ENCODE data around the gene C8B. TPM values are rescaled to one million over a fixed set of nuclear protein-coding genes. Genes with fewer than 3 reads are reported as not detected.

C8B gene
- total RNA-seq, 3 donors from 2014 or later = not detected

DNA sequence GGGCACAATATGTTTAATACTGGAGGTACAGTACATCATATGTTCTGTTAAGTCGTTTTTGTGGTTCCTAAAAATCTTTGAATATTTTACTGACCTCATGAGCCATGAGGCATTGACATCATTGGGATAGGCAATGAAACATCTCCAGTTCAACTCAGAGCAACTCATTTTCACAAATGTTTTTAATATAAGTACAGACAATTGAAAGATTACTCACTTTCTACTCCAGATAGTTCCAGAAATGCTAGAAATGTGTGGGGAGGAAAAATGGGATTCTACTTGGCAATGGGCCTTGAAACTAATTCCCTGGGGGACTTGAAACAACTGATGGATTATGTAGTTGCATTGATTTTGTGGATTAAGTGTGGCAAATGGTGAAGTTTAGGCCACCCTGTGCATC is 7.2 kb upstream of the C8B start:
- DNase-seq (ENCODE audit: low spot score in 2 of 2) = no peak
- Histone ChIP-seq H3K36me3 (no peaks in the 10 kb centered on the region), H3K27me3 (no peaks in the 10 kb centered on the region), H3K4me3 (no peak overlapping the region), H3K9me3 (no peaks in the 10 kb centered on the region), H3K4me1 (no peaks in the 10 kb centered on the region), H3K27ac (no peak overlapping the region)
- intact Hi-C loops (cut with DNase I; ENCODE audit: low total_unique reads) = no loop called here
- TF ChIP-seq POLR2AphosphoS5 (IDR thresholded peaks at IDR 0.05) = no peak
- no peak for TF ChIP-seq POLR2A (IDR thresholded peaks at IDR 0.05)
- TF ChIP-seq, protein P1, sequence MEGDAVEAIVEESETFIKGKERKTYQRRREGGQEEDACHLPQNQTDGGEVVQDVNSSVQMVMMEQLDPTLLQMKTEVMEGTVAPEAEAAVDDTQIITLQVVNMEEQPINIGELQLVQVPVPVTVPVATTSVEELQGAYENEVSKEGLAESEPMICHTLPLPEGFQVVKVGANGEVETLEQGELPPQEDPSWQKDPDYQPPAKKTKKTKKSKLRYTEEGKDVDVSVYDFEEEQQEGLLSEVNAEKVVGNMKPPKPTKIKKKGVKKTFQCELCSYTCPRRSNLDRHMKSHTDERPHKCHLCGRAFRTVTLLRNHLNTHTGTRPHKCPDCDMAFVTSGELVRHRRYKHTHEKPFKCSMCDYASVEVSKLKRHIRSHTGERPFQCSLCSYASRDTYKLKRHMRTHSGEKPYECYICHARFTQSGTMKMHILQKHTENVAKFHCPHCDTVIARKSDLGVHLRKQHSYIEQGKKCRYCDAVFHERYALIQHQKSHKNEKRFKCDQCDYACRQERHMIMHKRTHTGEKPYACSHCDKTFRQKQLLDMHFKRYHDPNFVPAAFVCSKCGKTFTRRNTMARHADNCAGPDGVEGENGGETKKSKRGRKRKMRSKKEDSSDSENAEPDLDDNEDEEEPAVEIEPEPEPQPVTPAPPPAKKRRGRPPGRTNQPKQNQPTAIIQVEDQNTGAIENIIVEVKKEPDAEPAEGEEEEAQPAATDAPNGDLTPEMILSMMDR (IDR thresholded peaks at IDR 0.05) = no peak

GRCh38 chr1:56970280-56970679 is 4.5 kb upstream of the C8B start:
- no peaks in the 10 kb centered on the region for H3K27me3 ChIP-seq
- no peaks in the 10 kb centered on the region for H3K36me3 ChIP-seq
- intact Hi-C loops (cut with DNase I; ENCODE audit: low total_unique reads) = no loop called here
- no peak overlapping the region for H3K27ac ChIP-seq
- no peaks in the 10 kb centered on the region for H3K9me3 ChIP-seq
- no peak for DNase-seq (ENCODE audit: low spot score in 2 of 2)
- H3K4me1 ChIP-seq = no peaks in the 10 kb centered on the region
- TF ChIP-seq, protein P1 (IDR thresholded peaks at IDR 0.05) = no peak
- no peak for TF ChIP-seq POLR2A (IDR thresholded peaks at IDR 0.05)
- TF ChIP-seq POLR2AphosphoS5 (IDR thresholded peaks at IDR 0.05) = no peak
- no peak overlapping the region for H3K4me3 ChIP-seq

DNA sequence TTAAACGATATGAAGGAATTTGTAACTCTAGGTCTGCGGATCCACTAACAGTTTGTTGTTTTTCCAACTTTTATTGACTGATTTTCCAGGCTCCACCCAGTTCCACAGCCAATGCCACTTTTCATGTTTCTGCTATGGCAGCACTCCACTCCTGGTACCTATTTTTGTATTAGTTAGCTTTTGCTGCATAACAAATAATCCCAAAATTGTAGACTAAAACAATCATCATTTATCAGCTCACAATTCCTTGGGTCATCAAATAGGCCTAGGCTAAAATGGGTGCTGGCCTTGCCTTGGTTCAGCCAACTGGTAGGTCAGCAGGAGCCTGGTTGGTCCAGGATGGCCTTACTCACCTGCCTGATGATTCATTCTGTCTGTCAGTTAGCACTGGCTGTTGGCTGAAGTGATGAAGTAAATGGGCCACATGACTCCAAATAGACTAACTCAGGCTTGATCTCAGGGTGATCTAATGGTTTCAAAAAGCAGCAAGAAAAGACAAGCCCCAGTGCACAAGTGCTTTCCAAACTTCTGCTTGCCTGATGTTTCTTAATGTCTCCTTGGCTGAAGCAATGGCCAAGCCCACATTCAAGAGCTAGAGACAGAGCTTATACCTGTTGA is 3.2 kb upstream of the C8B start:
- Histone ChIP-seq H3K27ac (no peak overlapping the region), H3K4me3 (no peak overlapping the region), H3K4me1 (no peaks in the 10 kb centered on the region), H3K9me3 (no peaks in the 10 kb centered on the region), H3K36me3 (no peaks in the 10 kb centered on the region), H3K27me3 (no peaks in the 10 kb centered on the region)
- intact Hi-C loops (cut with DNase I; ENCODE audit: low total_unique reads) = no loop called here
- no peak for DNase-seq (ENCODE audit: low spot score in 2 of 2)
- TF ChIP-seq POLR2A (IDR thresholded peaks at IDR 0.05) (no peak), POLR2AphosphoS5 (IDR thresholded peaks at IDR 0.05) (no peak)
- TF ChIP-seq, protein P1 (IDR thresholded peaks at IDR 0.05) = no peak

GRCh38 chr1:56967900-56968832 is 2.4 kb upstream of the C8B start:
- no peaks in the 10 kb centered on the region for H3K9me3 ChIP-seq
- H3K4me1 ChIP-seq = no peaks in the 10 kb centered on the region
- no peak overlapping the region for H3K27ac ChIP-seq
- intact Hi-C loops (cut with DNase I; ENCODE audit: low total_unique reads) = loop anchor here (2.0 kb wide), 1 partner anchor 59 kb away; no protein-coding TSS in a partner anchor
- H3K36me3 ChIP-seq = no peaks in the 10 kb centered on the region
- TF ChIP-seq POLR2AphosphoS5 (IDR thresholded peaks at IDR 0.05) (no peak), POLR2A (IDR thresholded peaks at IDR 0.05) (no peak)
- TF ChIP-seq, protein P1 (IDR thresholded peaks at IDR 0.05) = no peak
- no peaks in the 10 kb centered on the region for H3K27me3 ChIP-seq
- H3K4me3 ChIP-seq = no peak overlapping the region
- DNase-seq (ENCODE audit: low spot score in 2 of 2) = no peak

- H3K9me3 ChIP-seq = no peaks in the 10 kb centered on the region
- intact Hi-C loops (cut with DNase I; ENCODE audit: low total_unique reads) = loop anchor here (2.0 kb wide), 1 partner anchor 59 kb away; no protein-coding TSS in a partner anchor
- H3K36me3 ChIP-seq = no peaks in the 10 kb centered on the region
- TF ChIP-seq POLR2AphosphoS5 (IDR thresholded peaks at IDR 0.05) (no peak), POLR2A (IDR thresholded peaks at IDR 0.05) (no peak)
- TF ChIP-seq, protein P1 (IDR thresholded peaks at IDR 0.05) = no peak
- no peaks in the 10 kb centered on the region for H3K4me1 ChIP-seq
- no peaks in the 10 kb centered on the region for H3K27me3 ChIP-seq
- H3K4me3 ChIP-seq = no peak overlapping the region
- H3K27ac ChIP-seq = no peak overlapping the region
- DNase-seq (ENCODE audit: low spot score in 2 of 2) = no peak
These were observed 1.5 kb upstream of the C8B start for GRCh38 chr1:56967355-56967754.

Data from breast epithelium (tissue), 4 donors.